ENCODE data around the gene CARD9. TPM values are rescaled to one million over a fixed set of nuclear protein-coding genes. Genes with fewer than 3 reads are reported as not detected.
"Not testable (repeated sequence)": the region's sequence is repeated elsewhere in the genome, so short reads cannot be mapped to it uniquely, and the experiment has no call there.

Gene CARD9
- total RNA-seq, 1 experiment from 2014 or later: 14.0 TPM

- Histone ChIP-seq H3K79me2 (ENCODE audit: low read depth) (no peaks in the 10 kb centered on the region), H3K4me3 (no peak overlapping the region), H2AFZ (no peak overlapping the region), H3K9me3 (ENCODE audit: insufficient read depth, low read depth) (no peaks in the 10 kb centered on the region), H3K27ac (no peak overlapping the region), H3K27me3 (ENCODE audit: insufficient read depth, low read depth) (no peaks in the 10 kb centered on the region), H3K9me2 (ENCODE audit: insufficient read depth) (no peaks in the 10 kb centered on the region), H3K4me1 (replicated peaks; ENCODE audit: insufficient read depth) (no peaks in the 10 kb centered on the region), H3K36me3 (ENCODE audit: low read depth) (no peaks in the 10 kb centered on the region), H3K4me2 (no peak overlapping the region), H4K20me1 (ENCODE audit: insufficient read depth) (no peaks in the 10 kb centered on the region), H3F3A (ENCODE audit: insufficient read depth, low read depth) (peaks cover 4% of the 10 kb centered on the region; the same call in 1 of the 2 replicates)
- CTCF ChIA-PET: interaction anchor here (0.6 kb wide), 1 partner anchor 35 kb away, joined by 6 read pairs; no protein-coding TSS in a partner anchor
- no TSS peak for BruUV-seq (replicated peaks)
- intact Hi-C loops (cut with micrococcal nuclease; ENCODE audit: unreplicated experiment): no loop called here
- POLR2A ChIA-PET (ENCODE audit: unreplicated experiment): interaction anchor here (0.6 kb wide), 1 partner anchor 137 kb away, joined by 3 read pairs; no protein-coding TSS in a partner anchor
- no peak for TF ChIP-seq EZH2 (IDR thresholded peaks at IDR 0.05; ENCODE audit: low read depth)
- no peak for DNase-seq
Measured at GRCh38 chr9:136321561-136321960, 51.9 kb downstream of the CARD9 start.

DNA sequence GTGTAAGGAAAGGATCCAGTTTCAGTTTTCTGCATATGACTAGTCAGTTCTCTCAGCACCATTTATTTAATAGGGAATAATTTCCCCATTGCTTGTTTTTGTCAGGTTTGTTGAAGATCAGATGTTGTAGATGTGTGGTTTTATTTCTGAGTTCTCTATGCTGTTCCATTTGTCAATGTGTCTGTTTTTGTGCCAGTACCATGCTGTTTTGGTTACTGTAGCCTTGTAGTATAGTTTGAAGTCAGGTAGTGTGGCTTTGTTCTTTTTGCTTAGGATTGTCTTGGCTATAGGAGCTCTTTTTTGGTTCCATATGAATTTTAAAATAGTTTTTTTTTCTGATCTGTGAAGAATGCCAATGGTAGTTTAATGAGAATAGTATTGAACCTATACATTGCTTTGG lies 52.5 kb downstream of the CARD9 start:
- ChIA-PET POLR2A (ENCODE audit: unreplicated experiment) (interaction anchor here (0.6 kb wide), 1 partner anchor 138 kb away, joined by 3 read pairs; no protein-coding TSS in a partner anchor), CTCF (interaction anchor here (0.6 kb wide), 1 partner anchor 35 kb away, joined by 6 read pairs; no protein-coding TSS in a partner anchor)
- BruUV-seq (replicated peaks); DNase-seq; H3F3A ChIP-seq (ENCODE audit: insufficient read depth, low read depth); intact Hi-C loops (cut with micrococcal nuclease; ENCODE audit: unreplicated experiment); H4K20me1 ChIP-seq (ENCODE audit: insufficient read depth); H3K4me1 ChIP-seq (replicated peaks; ENCODE audit: insufficient read depth); H3K79me2 ChIP-seq (ENCODE audit: low read depth); H3K27ac ChIP-seq; H3K4me2 ChIP-seq; H3K9me3 ChIP-seq (ENCODE audit: insufficient read depth, low read depth); H2AFZ ChIP-seq; H3K27me3 ChIP-seq (ENCODE audit: insufficient read depth, low read depth); H3K4me3 ChIP-seq; H3K36me3 ChIP-seq (ENCODE audit: low read depth); H3K9me2 ChIP-seq (ENCODE audit: insufficient read depth): not testable (repeated sequence)

DNA sequence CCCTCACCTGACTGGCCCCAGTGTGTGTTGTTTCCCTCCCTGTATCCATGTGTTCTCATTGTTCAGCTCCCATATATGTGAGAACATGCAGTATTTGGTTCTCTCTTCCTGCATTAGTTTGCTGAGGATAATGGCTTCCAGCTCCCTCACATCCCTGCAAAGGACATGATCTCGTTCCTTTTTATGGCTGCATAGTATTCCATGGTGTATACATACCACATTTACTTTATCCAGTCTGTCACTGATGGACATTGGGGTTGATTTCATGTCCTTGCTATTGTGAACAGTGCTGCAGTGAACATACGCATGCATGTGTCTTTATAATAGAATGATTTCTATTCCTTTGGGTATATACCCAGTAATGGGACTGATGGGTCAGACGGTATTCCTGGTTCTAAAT lies 53.5 kb downstream of the CARD9 start:
- H3K36me3 ChIP-seq (ENCODE audit: low read depth); BruUV-seq (replicated peaks); H3K27me3 ChIP-seq (ENCODE audit: insufficient read depth, low read depth); H2AFZ ChIP-seq; H3F3A ChIP-seq (ENCODE audit: insufficient read depth, low read depth); H3K9me3 ChIP-seq (ENCODE audit: insufficient read depth, low read depth); H3K27ac ChIP-seq; H3K4me3 ChIP-seq; POLR2A ChIA-PET (ENCODE audit: unreplicated experiment); H4K20me1 ChIP-seq (ENCODE audit: insufficient read depth); H3K9me2 ChIP-seq (ENCODE audit: insufficient read depth); H3K79me2 ChIP-seq (ENCODE audit: low read depth); DNase-seq; H3K4me1 ChIP-seq (replicated peaks; ENCODE audit: insufficient read depth); H3K4me2 ChIP-seq: not testable (repeated sequence)
- CTCF ChIA-PET: interaction anchor here (0.6 kb wide), 1 partner anchor 715 kb away, joined by 6 read pairs; no protein-coding TSS in a partner anchor
- intact Hi-C loops (cut with micrococcal nuclease; ENCODE audit: unreplicated experiment): loop anchor here (10.0 kb wide), 1 partner anchor 315 kb away; no protein-coding TSS in a partner anchor

DNA sequence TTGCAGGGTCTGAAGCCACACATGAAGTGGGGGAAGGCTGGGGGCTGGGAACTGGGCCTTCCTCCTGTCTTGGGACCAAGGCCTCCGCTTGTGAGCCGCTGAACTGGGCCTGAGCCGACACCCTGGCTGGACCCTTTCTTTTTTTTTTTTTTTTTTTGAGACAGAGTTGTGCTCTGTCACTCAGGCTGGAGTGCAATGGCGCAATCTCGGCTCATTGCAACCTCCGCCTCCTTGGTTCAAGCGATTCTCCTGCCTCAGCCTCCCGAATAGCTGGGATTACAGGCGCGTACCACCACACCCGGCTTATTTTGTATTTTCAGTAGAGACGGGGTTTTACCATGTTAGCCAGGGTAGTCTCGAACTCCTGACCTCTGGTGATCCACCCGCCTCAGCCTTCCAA lies 54.2 kb downstream of the CARD9 start:
- H3K27ac ChIP-seq; H3K79me2 ChIP-seq (ENCODE audit: low read depth); BruUV-seq (replicated peaks); H2AFZ ChIP-seq; H3K27me3 ChIP-seq (ENCODE audit: insufficient read depth, low read depth); DNase-seq; H3K36me3 ChIP-seq (ENCODE audit: low read depth); H3K4me1 ChIP-seq (replicated peaks; ENCODE audit: insufficient read depth); H4K20me1 ChIP-seq (ENCODE audit: insufficient read depth); H3K9me2 ChIP-seq (ENCODE audit: insufficient read depth); H3F3A ChIP-seq (ENCODE audit: insufficient read depth, low read depth); H3K4me2 ChIP-seq; H3K9me3 ChIP-seq (ENCODE audit: insufficient read depth, low read depth); H3K4me3 ChIP-seq: not testable (repeated sequence)
- ChIA-PET CTCF (interaction anchor here (0.6 kb wide), 1 partner anchor 716 kb away, joined by 6 read pairs; no protein-coding TSS in a partner anchor), POLR2A (ENCODE audit: unreplicated experiment) (interaction anchor here (0.6 kb wide), 2 partner anchors 27 to 78 kb away, joined by 3 read pairs; no protein-coding TSS in a partner anchor)
- intact Hi-C loops (cut with micrococcal nuclease; ENCODE audit: unreplicated experiment): loop anchor here (10.0 kb wide), 1 partner anchor 316 kb away; no protein-coding TSS in a partner anchor

GRCh38 chr9:136318776-136319241 lies 54.7 kb downstream of the CARD9 start:
- Histone ChIP-seq H4K20me1 (ENCODE audit: insufficient read depth) (no peaks in the 10 kb centered on the region), H3K36me3 (ENCODE audit: low read depth) (no peaks in the 10 kb centered on the region), H3K27ac (no peak overlapping the region), H2AFZ (no peak overlapping the region), H3K4me3 (no peak overlapping the region), H3K9me2 (ENCODE audit: insufficient read depth) (no peaks in the 10 kb centered on the region), H3K4me1 (replicated peaks; ENCODE audit: insufficient read depth) (no peaks in the 10 kb centered on the region), H3K27me3 (ENCODE audit: insufficient read depth, low read depth) (peaks cover 7% of the 10 kb centered on the region; the same call in 1 of the 2 replicates), H3K9me3 (ENCODE audit: insufficient read depth, low read depth) (no peaks in the 10 kb centered on the region), H3F3A (ENCODE audit: insufficient read depth, low read depth) (no peaks in the 10 kb centered on the region), H3K4me2 (no peak overlapping the region), H3K79me2 (ENCODE audit: low read depth) (no peaks in the 10 kb centered on the region)
- BruUV-seq (replicated peaks): no TSS peak
- ChIA-PET POLR2A (ENCODE audit: unreplicated experiment) (interaction anchor here (0.6 kb wide), 2 partner anchors 27 to 78 kb away, joined by 3 read pairs; no protein-coding TSS in a partner anchor), CTCF (no interaction called here)
- intact Hi-C loops (cut with micrococcal nuclease; ENCODE audit: unreplicated experiment): loop anchor here (10.0 kb wide), 1 partner anchor 316 kb away; no protein-coding TSS in a partner anchor
- no peak for DNase-seq
- TF ChIP-seq EZH2 (IDR thresholded peaks at IDR 0.05; ENCODE audit: low read depth): no peak
- TF ChIP-seq, protein P1, sequence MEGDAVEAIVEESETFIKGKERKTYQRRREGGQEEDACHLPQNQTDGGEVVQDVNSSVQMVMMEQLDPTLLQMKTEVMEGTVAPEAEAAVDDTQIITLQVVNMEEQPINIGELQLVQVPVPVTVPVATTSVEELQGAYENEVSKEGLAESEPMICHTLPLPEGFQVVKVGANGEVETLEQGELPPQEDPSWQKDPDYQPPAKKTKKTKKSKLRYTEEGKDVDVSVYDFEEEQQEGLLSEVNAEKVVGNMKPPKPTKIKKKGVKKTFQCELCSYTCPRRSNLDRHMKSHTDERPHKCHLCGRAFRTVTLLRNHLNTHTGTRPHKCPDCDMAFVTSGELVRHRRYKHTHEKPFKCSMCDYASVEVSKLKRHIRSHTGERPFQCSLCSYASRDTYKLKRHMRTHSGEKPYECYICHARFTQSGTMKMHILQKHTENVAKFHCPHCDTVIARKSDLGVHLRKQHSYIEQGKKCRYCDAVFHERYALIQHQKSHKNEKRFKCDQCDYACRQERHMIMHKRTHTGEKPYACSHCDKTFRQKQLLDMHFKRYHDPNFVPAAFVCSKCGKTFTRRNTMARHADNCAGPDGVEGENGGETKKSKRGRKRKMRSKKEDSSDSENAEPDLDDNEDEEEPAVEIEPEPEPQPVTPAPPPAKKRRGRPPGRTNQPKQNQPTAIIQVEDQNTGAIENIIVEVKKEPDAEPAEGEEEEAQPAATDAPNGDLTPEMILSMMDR (conservative IDR thresholded peaks at IDR 0.05): no peak

Measured in PC-9 (cell line).